ENCODE results near the gene PLS3.
"Not testable (repeated sequence)": the region's sequence is repeated elsewhere in the genome, so short reads cannot be mapped to it uniquely, and the experiment has no call there.

The PLS3 gene

GRCh38 chrX:115560978-115561604, at the start of gene PLS3:
Gene PLS3, plus strand, starts transcription at chrX:115561174. Its CDS starts 49,077 bp downstream, at chrX:115610251.
- DNase-seq, result no peak

- DNase-seq, result no peak
Measured at GRCh38 chrX:115518113-115518512, 42.9 kb upstream of the PLS3 start.

- no peak for DNase-seq
Measured at GRCh38 chrX:115521741-115522140, 39.2 kb upstream of the PLS3 start.

- no peak for DNase-seq
Measured at GRCh38 chrX:115522952-115523351, 38.0 kb upstream of the PLS3 start.

GRCh38 chrX:115525486-115525885, 35.5 kb upstream of the PLS3 start:
- peak; percentile 85 for DNase-seq

GRCh38 chrX:115531818-115532403, 29.1 kb upstream of the PLS3 start:
- DNase-seq, result no peak

- no peak for DNase-seq
Measured at GRCh38 chrX:115533485-115533884, 27.5 kb upstream of the PLS3 start.

- DNase-seq, result no peak
Measured at GRCh38 chrX:115534383-115534782, 26.6 kb upstream of the PLS3 start.

GRCh38 chrX:115535421-115535820, 25.6 kb upstream of the PLS3 start:
- no peak for DNase-seq

- DNase-seq, result no peak
Measured at GRCh38 chrX:115535844-115536243, 25.1 kb upstream of the PLS3 start.

- no peak for DNase-seq
Measured at GRCh38 chrX:115539841-115540240, 21.1 kb upstream of the PLS3 start.

- DNase-seq, result not testable (repeated sequence)
Measured at GRCh38 chrX:115541045-115541444, 19.9 kb upstream of the PLS3 start.

GRCh38 chrX:115547448-115547847, 13.5 kb upstream of the PLS3 start:
- DNase-seq, result no peak

GRCh38 chrX:115549008-115549407, 12.0 kb upstream of the PLS3 start:
- no peak for DNase-seq

GRCh38 chrX:115553171-115553570, 7.8 kb upstream of the PLS3 start:
- no peak for DNase-seq

GRCh38 chrX:115559672-115560071, 1.3 kb upstream of the PLS3 start:
- DNase-seq, result no peak

- DNase-seq, result no peak
Measured at GRCh38 chrX:115560211-115560977, 580 bp upstream of the PLS3 start.

GRCh38 chrX:115561605-115562479, 868 bp downstream of the PLS3 start:
- DNase-seq, result peak; percentile 14

GRCh38 chrX:115562480-115562847, 1.5 kb downstream of the PLS3 start:
- no peak for DNase-seq

- no peak for DNase-seq
Measured at GRCh38 chrX:115563633-115564162, 2.7 kb downstream of the PLS3 start.

GRCh38 chrX:115564243-115564642, 3.3 kb downstream of the PLS3 start:
- DNase-seq, result no peak

- no peak for DNase-seq
Measured at GRCh38 chrX:115565888-115566287, 4.9 kb downstream of the PLS3 start.

GRCh38 chrX:115571712-115572111, 10.7 kb downstream of the PLS3 start:
- DNase-seq, result no peak

Measured in NCI-H187 treated with DMSO at 0.1 percent for 48 hours (cell line).